CD8-positive, alpha-beta memory T cell (primary cell): ENCODE results near the gene GRAMD4. TPM values are rescaled to one million over a fixed set of nuclear protein-coding genes. Genes with fewer than 3 reads are reported as not detected.

ENCODE experiments used
- CTCF ChIA-PET: fragments of 350-600 bp; sonication (Branson Sonifier 250); formaldehyde crosslinking; loops from one replicate; lab custom pipeline; 2021; ENCODE audit warnings: antibody characterized with exemption; lab: Charles Lee
- POLR2A ChIA-PET: fragments of 350-600 bp; sonication (Branson Sonifier 250); formaldehyde crosslinking; loops from one replicate; lab custom pipeline; 2021; ENCODE audit warnings: antibody characterized with exemption; lab: Charles Lee
- DNase-seq, 5 donors: peaks; one replicate each; pipeline versions ENCODE4 v3.0.0 to v3.0.0-alpha.2; 2020 to 2022; ENCODE audit warnings: mixed read lengths in 1 of 5
- H3K27ac ChIP-seq: one replicate; pipeline ENCODE4 v1.7.0; 2013; ENCODE audit warnings: low read depth, mild to moderate bottlenecking, low read length, moderate library complexity
- H3K27me3 ChIP-seq: 2 replicates; pipeline ENCODE4 v1.7.0; 2013; ENCODE audit warnings: low read length, mild to moderate bottlenecking; ENCODE audit not compliant: insufficient read depth, poor library complexity, severe bottlenecking
- H3K36me3 ChIP-seq: 2 replicates; pipeline ENCODE4 v1.7.0; 2013; ENCODE audit warnings: mild to moderate bottlenecking, low read length, moderate library complexity; ENCODE audit not compliant: insufficient read depth
- H3K4me1 ChIP-seq: 2 replicates; pipeline ENCODE4 v1.7.0; 2013; ENCODE audit warnings: mild to moderate bottlenecking, low read length, moderate library complexity; ENCODE audit not compliant: insufficient read depth
- H3K4me3 ChIP-seq: 2 replicates; pipeline ENCODE4 v1.7.0; 2013; ENCODE audit warnings: mild to moderate bottlenecking, low read length
- H3K9me3 ChIP-seq: 2 replicates; pipeline ENCODE4 v1.7.0; 2013; ENCODE audit warnings: mild to moderate bottlenecking, low read length
- H3K27ac Mint-ChIP-seq, 8 donors: one replicate each; pipeline ENCODE4 v1.8.0; 2020 to 2021; ENCODE audit warnings: mixed read lengths in 8 of 8, mild to moderate bottlenecking in 6 of 8, inconsistent platforms in 3 of 8, moderate library complexity in 3 of 8
- H3K27me3 Mint-ChIP-seq, 2 donors: one replicate each; pipeline ENCODE4 v1.8.0; 2020 to 2021; ENCODE audit warnings: mixed read lengths in 2 of 2, mild to moderate bottlenecking in 1 of 2, moderate library complexity in 1 of 2
- H3K36me3 Mint-ChIP-seq, 3 donors: one replicate each; pipeline ENCODE4 v1.8.0; 2020 to 2021; ENCODE audit warnings: mixed read lengths in 3 of 3, inconsistent platforms in 1 of 3, mild to moderate bottlenecking in 1 of 3
- H3K4me1 Mint-ChIP-seq, 3 donors: one replicate each; pipeline ENCODE4 v1.8.0; 2020 to 2021; ENCODE audit warnings: mixed read lengths in 3 of 3, inconsistent platforms in 1 of 3, mild to moderate bottlenecking in 1 of 3
- H3K4me3 Mint-ChIP-seq, 7 donors: one replicate each; pipeline ENCODE4 v1.8.0; 2020 to 2021; ENCODE audit warnings: mixed read lengths in 7 of 7, mild to moderate bottlenecking in 6 of 7, moderate library complexity in 4 of 7, inconsistent platforms in 2 of 7
- H3K9me3 Mint-ChIP-seq, 5 donors: one replicate each; pipeline ENCODE4 v1.8.0; 2020 to 2022; ENCODE audit warnings: mixed read lengths in 5 of 5, mild to moderate bottlenecking in 3 of 5, moderate library complexity in 2 of 5, inconsistent platforms in 1 of 5
- polyA plus RNA-seq: library from polyadenylated mRNA; unstranded; fragments of 300-500 nt; fragmentation: Illumina TruSeq; gene quantifications from one replicate; pipeline ENCODE4 v1.2.3, GENCODE V29; 2021
- total RNA-seq, 2 experiments: library from RNA; stranded (reverse); gene quantifications; one replicate each; pipeline ENCODE4 v1.2.3, GENCODE V29; 2021

Gene GRAMD4
- total and polyA plus RNA-seq, 3 experiments from 2014 or later: 7.6 to 33.0 (median 25.3) TPM

- peak overlapping the region in 2 of 8 donors; percentile 71 to 85 for H3K27ac Mint-ChIP-seq
- H3K4me3 Mint-ChIP-seq: peak overlapping the region in 1 of 7 donors; percentile 54
- Histone ChIP-seq H3K27me3 (no peaks in the 10 kb centered on the region), H3K27ac (no peak overlapping the region), H3K4me1 (peaks cover 18% of the 10 kb centered on the region), H3K9me3 (no peaks in the 10 kb centered on the region), H3K4me3 (no peak overlapping the region), H3K36me3 (no peaks in the 10 kb centered on the region)
- DNase-seq: no peak
- H3K9me3 Mint-ChIP-seq: no peaks in the 10 kb centered on the region
- ChIA-PET CTCF (no interaction called here), POLR2A (no interaction called here)
- no peaks in the 10 kb centered on the region for H3K27me3 Mint-ChIP-seq
- peaks cover 0 to 3% (median 0%) of the 10 kb centered on the region in 3 donors for H3K36me3 Mint-ChIP-seq
- H3K4me1 Mint-ChIP-seq: peaks cover 21 to 26% (median 21%) of the 10 kb centered on the region in 3 donors
These were observed 38.1 kb downstream of the GRAMD4 start for GRCh38 chr22:46657996-46658947.

DNA sequence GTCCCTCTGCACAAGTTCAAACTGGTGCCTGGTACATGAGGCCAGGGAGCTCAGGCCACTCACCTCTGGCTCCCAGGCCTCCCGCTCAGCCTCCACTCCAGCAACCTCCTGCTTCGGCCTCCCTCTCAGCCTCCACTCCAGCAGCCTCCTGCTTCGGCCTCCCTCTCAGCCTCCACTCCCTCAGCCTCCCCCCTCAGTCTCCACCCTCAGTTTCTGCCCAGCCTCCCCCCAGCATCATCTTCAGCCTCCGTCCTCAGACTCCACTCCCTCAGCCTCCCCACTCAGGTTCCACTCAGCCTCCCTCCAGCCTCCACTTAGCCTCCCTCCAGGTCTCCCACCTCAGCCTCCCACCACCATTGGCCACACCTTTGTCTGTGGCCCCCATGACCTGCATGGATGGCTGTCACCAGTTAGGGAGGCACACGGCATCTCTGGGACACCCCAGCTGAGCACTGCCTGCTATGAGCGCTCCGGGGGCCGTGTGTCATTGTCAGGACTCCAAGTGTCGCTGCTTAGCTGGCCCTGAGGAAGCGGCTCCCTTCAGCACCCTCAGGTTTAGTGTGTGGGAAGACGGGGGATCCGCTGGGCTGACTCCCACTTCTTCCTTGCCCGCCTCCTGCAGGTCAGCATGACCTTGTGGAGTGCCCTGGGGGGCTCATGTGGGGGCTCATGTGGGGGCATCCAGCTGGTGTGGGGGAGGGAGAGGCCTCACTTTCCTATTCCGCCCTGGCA is 39.0 kb downstream of the GRAMD4 start:
- CTCF ChIA-PET: interaction anchor here (1.0 kb wide), 1 partner anchor 96 kb away, joined by 3 read pairs; no protein-coding TSS in a partner anchor

DNA sequence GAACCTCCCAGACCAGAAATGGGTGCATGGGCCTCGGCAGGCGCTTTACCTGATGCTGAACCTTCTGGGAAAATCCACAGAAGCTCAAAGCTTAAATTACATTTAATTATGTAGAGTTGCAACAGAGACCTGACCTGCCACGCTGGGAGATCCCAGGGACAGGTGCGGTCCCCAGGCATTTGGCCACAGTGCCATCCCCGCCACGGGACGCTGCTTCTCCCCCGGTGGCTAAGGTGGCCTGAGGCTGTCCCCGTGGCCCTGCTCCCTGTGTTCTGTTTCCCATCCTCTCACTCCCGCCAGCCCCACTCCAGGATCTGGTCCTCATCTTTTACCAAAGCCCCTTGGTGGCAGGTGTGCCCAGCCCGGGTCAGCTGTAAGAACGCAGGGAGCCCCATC is 39.6 kb downstream of the GRAMD4 start:
- CTCF ChIA-PET: interaction anchor here (1.0 kb wide), 1 partner anchor 96 kb away, joined by 3 read pairs; no protein-coding TSS in a partner anchor
- Histone ChIP-seq H3K9me3 (no peaks in the 10 kb centered on the region), H3K4me3 (no peak overlapping the region), H3K4me1 (peaks cover 13% of the 10 kb centered on the region), H3K27ac (no peak overlapping the region), H3K36me3 (no peaks in the 10 kb centered on the region), H3K27me3 (no peaks in the 10 kb centered on the region)
- Mint-ChIP-seq H3K27ac (peak overlapping the region in 2 of 8 donors; percentile 14 to 40), H3K27me3 (no peaks in the 10 kb centered on the region), H3K36me3 (peaks cover 0 to 7% (median 0%) of the 10 kb centered on the region in 3 donors), H3K9me3 (no peaks in the 10 kb centered on the region), H3K4me1 (peaks cover 21% of the 10 kb centered on the region in 3 donors), H3K4me3 (no peak overlapping the region)
- no peak for DNase-seq
- POLR2A ChIA-PET: no interaction called here

More for the DNA sequence above, 39.0 kb downstream of the GRAMD4 start:
- no peak overlapping the region for H3K4me3 Mint-ChIP-seq
- no peaks in the 10 kb centered on the region for H3K9me3 Mint-ChIP-seq
- no peak for DNase-seq
- no peaks in the 10 kb centered on the region for H3K27me3 Mint-ChIP-seq
- H3K27ac Mint-ChIP-seq: no peak overlapping the region
- Histone ChIP-seq H3K9me3 (no peaks in the 10 kb centered on the region), H3K4me3 (no peak overlapping the region), H3K36me3 (no peaks in the 10 kb centered on the region), H3K4me1 (peaks cover 13% of the 10 kb centered on the region), H3K27ac (no peak overlapping the region), H3K27me3 (no peaks in the 10 kb centered on the region)
- H3K36me3 Mint-ChIP-seq: peaks cover 0 to 7% (median 0%) of the 10 kb centered on the region in 3 donors
- POLR2A ChIA-PET: no interaction called here
- peaks cover 21% of the 10 kb centered on the region in 3 donors for H3K4me1 Mint-ChIP-seq

- peak overlapping the region; percentile 5 to 90 (median 65) for H3K27ac Mint-ChIP-seq
These were observed 40.5 kb downstream of the GRAMD4 start for GRCh38 chr22:46660604-46661201.

GRCh38 chr22:46661221-46661851 is 41.1 kb downstream of the GRAMD4 start:
- H3K27ac ChIP-seq: no peak overlapping the region
- Mint-ChIP-seq H3K27me3 (no peaks in the 10 kb centered on the region), H3K9me3 (no peaks in the 10 kb centered on the region), H3K27ac (peak overlapping the region; percentile 5 to 90 (median 65)), H3K36me3 (peaks cover 0 to 12% (median 0%) of the 10 kb centered on the region in 3 donors), H3K4me3 (peak overlapping the region in 2 of 7 donors; percentile 16 to 38), H3K4me1 (peaks cover 21% of the 10 kb centered on the region in 3 donors)
- CTCF ChIA-PET: interaction anchor here (1.0 kb wide), 1 partner anchor 142 kb away, joined by 4 read pairs; no protein-coding TSS in a partner anchor
- POLR2A ChIA-PET: no interaction called here
- peaks cover 13% of the 10 kb centered on the region for H3K4me1 ChIP-seq
- no peak overlapping the region for H3K4me3 ChIP-seq
- peak in 4 of 5 donors; percentile 18 to 63 (median 38) for DNase-seq
- no peaks in the 10 kb centered on the region for H3K9me3 ChIP-seq
- no peaks in the 10 kb centered on the region for H3K27me3 ChIP-seq
- H3K36me3 ChIP-seq: no peaks in the 10 kb centered on the region

More at GRCh38 chr22:46660604-46661201, 40.5 kb downstream of the GRAMD4 start:
- H3K27ac ChIP-seq: no peak overlapping the region
- H3K4me1 Mint-ChIP-seq: peaks cover 21% of the 10 kb centered on the region in 3 donors
- H3K4me1 ChIP-seq: peaks cover 13% of the 10 kb centered on the region
- H3K4me3 Mint-ChIP-seq: peak overlapping the region in 5 of 7 donors; percentile 13 to 38 (median 26)
- CTCF ChIA-PET: interaction anchor here (1.0 kb wide), 1 partner anchor 142 kb away, joined by 4 read pairs; no protein-coding TSS in a partner anchor
- no peaks in the 10 kb centered on the region for H3K27me3 ChIP-seq
- H3K4me3 ChIP-seq: no peak overlapping the region
- H3K9me3 Mint-ChIP-seq: no peaks in the 10 kb centered on the region
- POLR2A ChIA-PET: no interaction called here
- no peaks in the 10 kb centered on the region for H3K36me3 ChIP-seq
- H3K9me3 ChIP-seq: no peaks in the 10 kb centered on the region
- no peak for DNase-seq
- no peaks in the 10 kb centered on the region for H3K27me3 Mint-ChIP-seq
- H3K36me3 Mint-ChIP-seq: peaks cover 0 to 8% (median 0%) of the 10 kb centered on the region in 3 donors

DNA sequence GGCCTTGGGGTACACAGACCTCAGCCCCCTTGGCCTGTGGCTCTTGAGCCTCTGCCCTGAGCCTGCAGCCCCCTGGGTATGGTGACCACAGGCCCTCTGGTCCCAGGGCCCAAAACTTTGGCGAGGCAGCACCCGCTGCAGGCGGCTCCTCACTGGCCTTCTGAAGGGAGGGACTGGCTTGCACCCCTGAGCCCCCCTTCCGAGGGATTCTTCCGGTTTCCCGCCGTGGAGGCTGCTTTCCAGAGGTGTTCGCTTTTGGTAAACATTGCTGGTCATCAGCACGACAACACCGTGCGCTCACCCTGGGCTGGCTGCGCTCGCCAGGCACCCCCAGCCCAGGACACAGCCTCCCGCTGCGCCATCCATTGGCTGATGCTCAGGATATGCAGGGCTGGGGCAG is 42.0 kb downstream of the GRAMD4 start:
- H3K9me3 Mint-ChIP-seq: no peaks in the 10 kb centered on the region
- POLR2A ChIA-PET: no interaction called here
- H3K4me1 Mint-ChIP-seq: peaks cover 21% of the 10 kb centered on the region in 3 donors
- H3K27me3 Mint-ChIP-seq: no peaks in the 10 kb centered on the region
- H3K36me3 ChIP-seq: no peaks in the 10 kb centered on the region
- H3K4me3 Mint-ChIP-seq: no peak overlapping the region
- no peaks in the 10 kb centered on the region for H3K9me3 ChIP-seq
- DNase-seq: no peak
- no peaks in the 10 kb centered on the region for H3K27me3 ChIP-seq
- CTCF ChIA-PET: no interaction called here
- no peak overlapping the region for H3K27ac ChIP-seq
- H3K36me3 Mint-ChIP-seq: peaks cover 0 to 17% (median 0%) of the 10 kb centered on the region in 3 donors
- peaks cover 13% of the 10 kb centered on the region for H3K4me1 ChIP-seq
- no peak overlapping the region for H3K27ac Mint-ChIP-seq
- no peak overlapping the region for H3K4me3 ChIP-seq

GRCh38 chr22:46663001-46663400 is 42.8 kb downstream of the GRAMD4 start:
- Histone ChIP-seq H3K9me3 (no peaks in the 10 kb centered on the region), H3K4me1 (peaks cover 13% of the 10 kb centered on the region), H3K4me3 (no peak overlapping the region), H3K27me3 (no peaks in the 10 kb centered on the region), H3K36me3 (no peaks in the 10 kb centered on the region), H3K27ac (no peak overlapping the region)
- ChIA-PET CTCF (no interaction called here), POLR2A (no interaction called here)
- no peak overlapping the region for H3K27ac Mint-ChIP-seq
- DNase-seq: no peak
- H3K9me3 Mint-ChIP-seq: no peaks in the 10 kb centered on the region
- H3K4me1 Mint-ChIP-seq: peaks cover 21% of the 10 kb centered on the region in 3 donors
- H3K36me3 Mint-ChIP-seq: peaks cover 0 to 20% (median 0%) of the 10 kb centered on the region in 3 donors
- no peaks in the 10 kb centered on the region for H3K27me3 Mint-ChIP-seq
- H3K4me3 Mint-ChIP-seq: no peak overlapping the region
